ENCODE data around the gene PRRT3.
"Not testable (repeated sequence)": the region's sequence is repeated elsewhere in the genome, so short reads cannot be mapped to it uniquely, and the experiment has no call there.

Gene PRRT3

GRCh38 chr3:9897408-9898372, 54.5 kb downstream of the PRRT3 start:
- no peak for DNase-seq

- not testable (repeated sequence) for DNase-seq
These were observed 55.3 kb downstream of the PRRT3 start for GRCh38 chr3:9896755-9897407.

- not testable (repeated sequence) for DNase-seq
These were observed 56.5 kb downstream of the PRRT3 start for GRCh38 chr3:9895715-9896114.
